CD4-positive, alpha-beta T cell (primary cell): ENCODE data around the gene EIF1AX. TPM values are rescaled to one million over a fixed set of nuclear protein-coding genes. Genes with fewer than 3 reads are reported as not detected.

Experiments
- ATAC-seq: fragments of 200-7000 bp; cut with Tn5 transposase; one replicate; pipeline ENCODE4 v1.10.0; 2022; ENCODE audit warnings: mild to moderate bottlenecking; ENCODE audit not compliant: poor library complexity
- CTCF ChIA-PET: fragments of 350-600 bp; sonication (Branson Sonifier 250); formaldehyde crosslinking; loops from one replicate; lab custom pipeline; 2021; ENCODE audit warnings: antibody characterized with exemption, inconsistent platforms; lab: Charles Lee
- POLR2A ChIA-PET: fragments of 350-600 bp; sonication (Branson Sonifier 250); formaldehyde crosslinking; loops from one replicate; lab custom pipeline; 2021; ENCODE audit warnings: antibody characterized with exemption, inconsistent platforms; lab: Charles Lee
- DNase-seq, 14 experiments: peaks; one replicate each; pipeline ENCODE4 v3.0.0-alpha.2; 2013 to 2020; ENCODE audit warnings: mixed read lengths in 2 of 14
- H3K27ac ChIP-seq, 2 donors: one replicate each; pipeline versions ENCODE4 v1.5.1 to v1.7.0; 2013; ENCODE audit warnings: low read length in 2 of 2, low read depth in 1 of 2, mild to moderate bottlenecking in 1 of 2
- H3K27me3 ChIP-seq, 2 experiments: 1 replicate in 1 of 2; 2 replicates in 1 of 2; pipeline versions ENCODE4 v1.6.1 to v1.7.0; 2013; ENCODE audit warnings: low read length in 2 of 2, control low read depth in 1 of 2, mild to moderate bottlenecking in 1 of 2, moderate library complexity in 1 of 2; ENCODE audit not compliant: insufficient read depth in 2 of 2, control insufficient read depth in 1 of 2
- H3K36me3 ChIP-seq: one replicate; pipeline ENCODE4 v1.6.1; 2013; ENCODE audit warnings: low read length, control low read depth; ENCODE audit not compliant: insufficient read depth
- H3K4me1 ChIP-seq: one replicate; pipeline ENCODE4 v1.6.1; 2013; ENCODE audit warnings: low read length, control low read depth; ENCODE audit not compliant: insufficient read depth
- H3K4me3 ChIP-seq: one replicate; pipeline ENCODE4 v1.5.1; 2013; ENCODE audit warnings: mild to moderate bottlenecking, low read length, moderate library complexity
- H3K9me3 ChIP-seq, 2 experiments: 1 replicate in 1 of 2; 2 replicates in 1 of 2; pipeline versions ENCODE4 v1.6.1 to v1.7.0; 2013; ENCODE audit warnings: low read length in 2 of 2, mild to moderate bottlenecking in 2 of 2, control low read depth in 1 of 2, moderate library complexity in 1 of 2; ENCODE audit not compliant: control insufficient read depth in 1 of 2, insufficient read depth in 1 of 2
- H3K27ac Mint-ChIP-seq: one replicate; pipeline ENCODE4 v1.8.0; 2020; ENCODE audit warnings: mixed read lengths
- H3K27me3 Mint-ChIP-seq: one replicate; pipeline ENCODE4 v1.8.0; 2021; ENCODE audit warnings: mixed read lengths
- H3K36me3 Mint-ChIP-seq: one replicate; pipeline ENCODE4 v1.8.0; 2021; ENCODE audit warnings: low read depth, mixed read lengths
- H3K4me1 Mint-ChIP-seq: one replicate; pipeline ENCODE4 v1.8.0; 2021; ENCODE audit warnings: low read depth, mixed read lengths
- H3K4me3 Mint-ChIP-seq: one replicate; pipeline ENCODE4 v1.8.0; 2020; ENCODE audit warnings: mild to moderate bottlenecking, mixed read lengths
- H3K9me3 Mint-ChIP-seq: one replicate; pipeline ENCODE4 v1.8.0; 2020; ENCODE audit warnings: mixed read lengths
- intact Hi-C, 2 experiments: fragments of 100-400 bp; cut with DNase I in 1 of 2; cut with micrococcal nuclease in 1 of 2; formaldehyde crosslinking; loops; one replicate each; pipeline versions ENCODE4 v1.15.1 to v1.9.0; 2023 to 2025; cut with DNase I, micrococcal nuclease
- total RNA-seq, 174 experiments: library from RNA in 2 of 174; stranded (reverse) in 2 of 174; gene quantifications; one replicate each; pipeline ENCODE4 v1.2.3 and lab custom pipeline; 2021 to 2026
- TF ChIP-seq, protein P1 (sequence below): fragments of 200-600 bp; IDR thresholded peaks from one replicate; pipeline ENCODE4 v1.8.0; 2022; ENCODE audit warnings: antibody characterized with exemption, mild to moderate bottlenecking

EIF1AX gene
- total RNA-seq, 2 experiments from 2014 or later, result 56.1 to 62.5 TPM

DNA sequence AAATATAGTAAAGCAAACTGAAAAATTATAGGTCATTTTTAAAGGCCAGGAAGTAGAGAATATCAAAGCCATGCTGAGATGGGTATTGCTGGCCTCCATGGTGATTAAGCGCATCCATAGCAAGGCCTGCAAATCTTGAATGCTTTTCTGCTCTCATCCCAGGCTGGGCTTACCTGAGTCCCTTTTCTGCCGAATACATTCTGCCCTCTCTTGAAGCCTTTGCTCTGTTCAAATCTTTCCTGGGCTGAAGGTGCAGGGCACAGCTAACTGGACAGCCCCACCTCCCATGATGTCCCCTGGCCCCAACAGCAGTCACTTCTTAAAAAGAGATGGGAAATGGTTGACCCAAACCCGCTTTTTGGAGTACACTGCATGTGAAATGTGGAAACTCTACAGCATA is 10.1 kb upstream of the EIF1AX start:
- no peaks in the 10 kb centered on the region for H3K9me3 Mint-ChIP-seq
- H3K27ac Mint-ChIP-seq, result no peak overlapping the region
- H3K4me3 Mint-ChIP-seq, result no peak overlapping the region
- peaks cover 52% of the 10 kb centered on the region for H3K36me3 Mint-ChIP-seq
- Histone ChIP-seq H3K27me3 (no peaks in the 10 kb centered on the region), H3K4me1 (no peaks in the 10 kb centered on the region), H3K9me3 (no peaks in the 10 kb centered on the region), H3K36me3 (peaks cover 48% of the 10 kb centered on the region), H3K4me3 (no peak overlapping the region), H3K27ac (no peak overlapping the region)
- ATAC-seq (no peak), DNase-seq (no peak)
- TF ChIP-seq, protein P1, sequence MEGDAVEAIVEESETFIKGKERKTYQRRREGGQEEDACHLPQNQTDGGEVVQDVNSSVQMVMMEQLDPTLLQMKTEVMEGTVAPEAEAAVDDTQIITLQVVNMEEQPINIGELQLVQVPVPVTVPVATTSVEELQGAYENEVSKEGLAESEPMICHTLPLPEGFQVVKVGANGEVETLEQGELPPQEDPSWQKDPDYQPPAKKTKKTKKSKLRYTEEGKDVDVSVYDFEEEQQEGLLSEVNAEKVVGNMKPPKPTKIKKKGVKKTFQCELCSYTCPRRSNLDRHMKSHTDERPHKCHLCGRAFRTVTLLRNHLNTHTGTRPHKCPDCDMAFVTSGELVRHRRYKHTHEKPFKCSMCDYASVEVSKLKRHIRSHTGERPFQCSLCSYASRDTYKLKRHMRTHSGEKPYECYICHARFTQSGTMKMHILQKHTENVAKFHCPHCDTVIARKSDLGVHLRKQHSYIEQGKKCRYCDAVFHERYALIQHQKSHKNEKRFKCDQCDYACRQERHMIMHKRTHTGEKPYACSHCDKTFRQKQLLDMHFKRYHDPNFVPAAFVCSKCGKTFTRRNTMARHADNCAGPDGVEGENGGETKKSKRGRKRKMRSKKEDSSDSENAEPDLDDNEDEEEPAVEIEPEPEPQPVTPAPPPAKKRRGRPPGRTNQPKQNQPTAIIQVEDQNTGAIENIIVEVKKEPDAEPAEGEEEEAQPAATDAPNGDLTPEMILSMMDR, result no peak
- H3K4me1 Mint-ChIP-seq, result no peaks in the 10 kb centered on the region
- ChIA-PET POLR2A (no interaction called here), CTCF (no interaction called here)
- intact Hi-C loops, result no loop called here
- H3K27me3 Mint-ChIP-seq, result no peaks in the 10 kb centered on the region

DNA sequence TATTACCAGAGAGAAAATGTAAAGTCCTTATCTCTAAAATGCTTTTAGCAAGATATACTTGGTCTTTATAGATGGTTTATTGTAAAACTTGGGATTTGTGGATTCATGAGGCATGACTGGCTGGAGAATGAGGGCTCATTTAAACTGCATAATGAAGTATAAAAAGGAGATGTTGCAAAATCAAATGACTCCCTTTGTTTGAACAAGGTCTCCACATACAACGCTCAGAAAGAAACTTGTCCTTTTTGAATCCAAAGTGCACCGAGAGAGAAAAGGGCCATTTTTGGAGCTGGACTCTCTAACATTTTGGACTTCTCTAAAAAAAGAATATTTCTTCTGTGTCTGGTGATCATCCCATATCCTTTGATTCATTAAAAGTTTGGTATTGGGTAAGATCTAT is 7.7 kb upstream of the EIF1AX start:
- H3K4me1 ChIP-seq, result no peaks in the 10 kb centered on the region
- ATAC-seq, result no peak
- ChIA-PET POLR2A (no interaction called here), CTCF (no interaction called here)
- H3K4me3 Mint-ChIP-seq, result no peak overlapping the region
- no peak overlapping the region for H3K4me3 ChIP-seq
- H3K27ac ChIP-seq, result no peak overlapping the region
- no peaks in the 10 kb centered on the region for H3K9me3 Mint-ChIP-seq
- TF ChIP-seq, protein P1, result no peak
- no peaks in the 10 kb centered on the region for H3K27me3 Mint-ChIP-seq
- H3K36me3 ChIP-seq, result peaks cover 25% of the 10 kb centered on the region
- H3K27me3 ChIP-seq, result no peaks in the 10 kb centered on the region
- DNase-seq, result no peak
- H3K36me3 Mint-ChIP-seq, result peaks cover 31% of the 10 kb centered on the region
- H3K27ac Mint-ChIP-seq, result no peak overlapping the region
- intact Hi-C loops, result no loop called here
- no peaks in the 10 kb centered on the region for H3K9me3 ChIP-seq
- H3K4me1 Mint-ChIP-seq, result no peaks in the 10 kb centered on the region

DNA sequence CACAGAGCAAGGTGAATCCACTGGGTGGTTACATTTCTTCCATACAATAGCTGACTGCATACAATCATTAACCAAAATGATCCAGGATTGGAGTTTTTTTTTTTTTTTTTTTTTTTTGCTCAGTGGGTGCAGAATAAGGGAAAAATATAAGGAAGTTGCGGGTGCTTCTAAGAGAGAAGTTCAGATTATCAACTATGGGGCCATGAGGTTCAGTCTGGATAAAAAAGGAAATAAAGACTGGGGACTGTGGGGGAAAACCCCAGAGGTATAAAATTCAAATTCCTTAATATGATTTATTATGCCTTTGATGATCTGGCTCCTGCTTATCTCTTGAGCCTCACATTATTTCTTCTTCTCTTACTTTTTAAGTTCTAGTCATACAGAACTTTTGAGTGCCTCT is 5.9 kb upstream of the EIF1AX start:
- Mint-ChIP-seq H3K27ac (no peak overlapping the region), H3K9me3 (no peaks in the 10 kb centered on the region), H3K4me1 (no peaks in the 10 kb centered on the region), H3K4me3 (no peak overlapping the region), H3K36me3 (peaks cover 13% of the 10 kb centered on the region), H3K27me3 (no peaks in the 10 kb centered on the region)
- ATAC-seq, result no peak
- POLR2A ChIA-PET, result no interaction called here
- Histone ChIP-seq H3K9me3 (no peaks in the 10 kb centered on the region), H3K27me3 (no peaks in the 10 kb centered on the region), H3K27ac (no peak overlapping the region), H3K4me3 (no peak overlapping the region), H3K36me3 (peaks cover 10% of the 10 kb centered on the region), H3K4me1 (peaks cover under 1% of the 10 kb centered on the region)
- CTCF ChIA-PET, result interaction anchor here (0.5 kb wide), 1 partner anchor 105 kb away, joined by 3 read pairs; no protein-coding TSS in a partner anchor
- intact Hi-C loops, result no loop called here
- no peak for DNase-seq
- TF ChIP-seq, protein P1, result no peak
